Tibial artery (tissue), 4 donors: Measurements from ENCODE around the gene IL23R.

Experiments used
- DNase-seq, 2 donors: peaks; one replicate each; pipeline ENCODE4 v3.0.0-alpha.2; 2019
- H3K27ac ChIP-seq, 2 donors: fragments of 200-600 bp; sonication (generic) in 1 of 2; 1 replicate in 1 of 2; 2 replicates in 1 of 2; pipeline ENCODE4 v1.5.1; 2018 to 2019; ENCODE audit warnings: mild to moderate bottlenecking in 1 of 2
- H3K27me3 ChIP-seq, 2 donors: fragments of 200-600 bp; sonication (generic) in 1 of 2; one replicate each; pipeline versions ENCODE4 v1.5.1 to v1.6.0; 2016 to 2019
- H3K36me3 ChIP-seq, 3 donors: fragments of 200-600 bp; sonication (generic) in 2 of 3; one replicate each; pipeline ENCODE4 v1.5.1; 2016 to 2019; ENCODE audit warnings: mild to moderate bottlenecking in 2 of 3
- H3K4me1 ChIP-seq, 4 donors: fragments of 200-600 bp; sonication (generic) in 2 of 4; 1 replicate in 3 of 4; 2 replicates in 1 of 4; pipeline ENCODE4 v1.5.1; 2016 to 2019
- H3K4me3 ChIP-seq, 2 donors: fragments of 200-600 bp; sonication (generic) in 1 of 2; 1 replicate in 1 of 2; 2 replicates in 1 of 2; pipeline ENCODE4 v1.5.1; 2018 to 2019; ENCODE audit warnings: mild to moderate bottlenecking in 2 of 2
- H3K9me3 ChIP-seq, 3 donors: fragments of 200-600 bp; sonication (generic) in 1 of 3; one replicate each; pipeline ENCODE4 v1.5.1; 2016 to 2019
- intact Hi-C: fragments of 100-400 bp; cut with DNase I; formaldehyde crosslinking; loops from one replicate; pipeline ENCODE4 v1.15.0; 2023; ENCODE audit warnings: low total_unique reads
- TF ChIP-seq, protein P1 (sequence below), 2 experiments: fragments of 200-600 bp in 1 of 2; fragments of 450-650 bp in 1 of 2; IDR thresholded peaks; one replicate each; pipeline ENCODE4 v1.5.1; 2017 to 2019; ENCODE audit warnings: antibody characterized with exemption in 2 of 2, mild to moderate bottlenecking in 1 of 2, moderate library complexity in 1 of 2

Gene IL23R

GRCh38 chr1:67257173-67257535 lies 90.9 kb downstream of the IL23R start:
- Histone ChIP-seq H3K27me3 (no peaks in the 10 kb centered on the region), H3K4me1 (no peaks in the 10 kb centered on the region), H3K27ac (no peak overlapping the region), H3K9me3 (no peaks in the 10 kb centered on the region), H3K4me3 (no peak overlapping the region), H3K36me3 (no peaks in the 10 kb centered on the region)
- intact Hi-C loops: no loop called here
- TF ChIP-seq, protein P1, sequence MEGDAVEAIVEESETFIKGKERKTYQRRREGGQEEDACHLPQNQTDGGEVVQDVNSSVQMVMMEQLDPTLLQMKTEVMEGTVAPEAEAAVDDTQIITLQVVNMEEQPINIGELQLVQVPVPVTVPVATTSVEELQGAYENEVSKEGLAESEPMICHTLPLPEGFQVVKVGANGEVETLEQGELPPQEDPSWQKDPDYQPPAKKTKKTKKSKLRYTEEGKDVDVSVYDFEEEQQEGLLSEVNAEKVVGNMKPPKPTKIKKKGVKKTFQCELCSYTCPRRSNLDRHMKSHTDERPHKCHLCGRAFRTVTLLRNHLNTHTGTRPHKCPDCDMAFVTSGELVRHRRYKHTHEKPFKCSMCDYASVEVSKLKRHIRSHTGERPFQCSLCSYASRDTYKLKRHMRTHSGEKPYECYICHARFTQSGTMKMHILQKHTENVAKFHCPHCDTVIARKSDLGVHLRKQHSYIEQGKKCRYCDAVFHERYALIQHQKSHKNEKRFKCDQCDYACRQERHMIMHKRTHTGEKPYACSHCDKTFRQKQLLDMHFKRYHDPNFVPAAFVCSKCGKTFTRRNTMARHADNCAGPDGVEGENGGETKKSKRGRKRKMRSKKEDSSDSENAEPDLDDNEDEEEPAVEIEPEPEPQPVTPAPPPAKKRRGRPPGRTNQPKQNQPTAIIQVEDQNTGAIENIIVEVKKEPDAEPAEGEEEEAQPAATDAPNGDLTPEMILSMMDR (IDR thresholded peaks at IDR 0.05): no peak
- no peak for DNase-seq

DNA sequence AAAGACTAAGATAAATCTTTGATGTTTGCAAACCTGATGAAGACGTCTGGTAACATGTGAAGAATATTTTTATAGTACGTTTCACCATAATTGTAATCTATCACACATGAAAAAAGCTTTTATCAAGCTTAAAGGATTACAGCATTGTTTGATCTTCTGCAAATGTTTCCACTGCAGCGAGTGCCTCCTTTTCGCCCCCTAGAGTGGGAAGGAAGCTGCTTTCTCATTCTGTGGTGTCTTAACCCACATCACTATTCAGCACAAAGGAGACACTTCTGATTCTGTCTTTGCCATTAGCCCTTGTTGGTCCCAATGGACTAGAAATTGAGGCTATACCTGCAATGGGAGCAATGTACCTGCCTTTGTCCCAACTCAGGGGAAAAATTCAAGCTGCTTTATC lies 95.4 kb downstream of the IL23R start:
- no peak overlapping the region for H3K4me3 ChIP-seq
- no peaks in the 10 kb centered on the region for H3K9me3 ChIP-seq
- no peak overlapping the region for H3K27ac ChIP-seq
- DNase-seq: no peak
- H3K27me3 ChIP-seq: no peaks in the 10 kb centered on the region
- H3K4me1 ChIP-seq: no peaks in the 10 kb centered on the region
- no peaks in the 10 kb centered on the region for H3K36me3 ChIP-seq
- intact Hi-C loops: no loop called here
- TF ChIP-seq, protein P1 (IDR thresholded peaks at IDR 0.05): no peak

DNA sequence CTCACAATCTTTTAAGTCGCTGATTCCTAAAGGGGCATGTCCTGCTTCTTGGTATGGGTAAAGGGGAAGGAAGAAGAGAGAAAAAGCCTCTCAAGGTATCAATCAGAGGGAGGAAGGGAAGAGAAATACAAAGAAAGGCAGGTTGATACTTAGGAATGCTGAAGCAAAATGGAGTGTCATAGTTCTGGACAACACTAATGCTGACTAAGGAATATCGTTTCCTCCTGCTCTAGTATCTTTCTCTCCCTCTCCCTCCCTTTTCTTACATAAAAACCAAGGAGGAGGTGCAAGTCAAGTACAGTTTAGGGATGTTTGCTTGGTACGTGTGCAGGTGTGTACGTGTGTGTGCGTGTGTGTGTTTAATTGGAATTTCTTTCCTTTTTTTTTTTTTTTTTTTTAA lies 96.5 kb downstream of the IL23R start:
- H3K27ac ChIP-seq: no peak overlapping the region
- TF ChIP-seq, protein P1 (IDR thresholded peaks at IDR 0.05): no peak
- intact Hi-C loops: no loop called here
- H3K4me1 ChIP-seq: no peaks in the 10 kb centered on the region
- DNase-seq: no peak
- no peaks in the 10 kb centered on the region for H3K36me3 ChIP-seq
- H3K9me3 ChIP-seq: no peaks in the 10 kb centered on the region
- H3K27me3 ChIP-seq: no peaks in the 10 kb centered on the region
- no peak overlapping the region for H3K4me3 ChIP-seq

- TF ChIP-seq, protein P1 (IDR thresholded peaks at IDR 0.05): no peak
- Histone ChIP-seq H3K36me3 (no peaks in the 10 kb centered on the region), H3K9me3 (no peaks in the 10 kb centered on the region), H3K27me3 (no peaks in the 10 kb centered on the region), H3K4me1 (no peaks in the 10 kb centered on the region), H3K27ac (no peak overlapping the region), H3K4me3 (no peak overlapping the region)
- no peak for DNase-seq
- intact Hi-C loops: no loop called here
These were observed 97.9 kb downstream of the IL23R start for GRCh38 chr1:67264152-67264551.

DNA sequence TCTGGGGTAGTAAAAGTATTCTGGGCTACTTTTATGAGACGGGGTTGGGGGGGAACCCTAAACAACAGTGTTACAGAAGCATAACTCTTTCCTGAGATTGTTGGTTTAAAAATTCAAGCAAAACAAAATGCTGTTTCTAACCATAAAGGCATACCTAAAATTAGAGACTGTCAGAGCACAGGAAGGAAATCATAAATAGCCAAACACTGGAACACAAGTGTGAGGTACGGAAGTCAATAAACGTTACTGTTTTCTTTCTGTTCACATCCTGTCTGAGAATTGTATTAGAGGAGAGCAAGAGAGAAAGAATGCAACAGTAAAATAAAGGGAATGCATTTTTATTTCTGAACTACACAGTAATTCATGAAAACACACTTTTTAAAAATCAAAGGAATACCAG lies 98.6 kb downstream of the IL23R start:
- intact Hi-C loops: no loop called here
- H3K27me3 ChIP-seq: no peaks in the 10 kb centered on the region
- H3K4me1 ChIP-seq: no peaks in the 10 kb centered on the region
- no peak overlapping the region for H3K27ac ChIP-seq
- H3K36me3 ChIP-seq: no peaks in the 10 kb centered on the region
- H3K4me3 ChIP-seq: no peak overlapping the region
- TF ChIP-seq, protein P1 (IDR thresholded peaks at IDR 0.05): no peak
- no peaks in the 10 kb centered on the region for H3K9me3 ChIP-seq
- DNase-seq: no peak

- DNase-seq: no peak
These were observed 102.8 kb downstream of the IL23R start for GRCh38 chr1:67269061-67269460.

More at GRCh38 chr1:67269061-67269460, 102.8 kb downstream of the IL23R start:
- Histone ChIP-seq H3K9me3 (no peaks in the 10 kb centered on the region), H3K27ac (no peak overlapping the region), H3K4me3 (no peak overlapping the region), H3K27me3 (no peaks in the 10 kb centered on the region), H3K36me3 (no peaks in the 10 kb centered on the region), H3K4me1 (no peaks in the 10 kb centered on the region)
- intact Hi-C loops: no loop called here
- TF ChIP-seq, protein P1 (IDR thresholded peaks at IDR 0.05): no peak
